NCI-H1048 (cell line): ENCODE measurements around the gene IGSF22.
"Not testable (repeated sequence)": the region's sequence is repeated elsewhere in the genome, so short reads cannot be mapped to it uniquely, and the experiment has no call there.

Experiments
- DNase-seq: peaks from one replicate; lab custom pipeline; 2025; lab: John Stamatoyannopoulos, UW

IGSF22 gene

GRCh38 chr11:18691467-18692140, 34.4 kb downstream of the IGSF22 start:
- DNase-seq, result not testable (repeated sequence)

GRCh38 chr11:18684267-18684666, 41.7 kb downstream of the IGSF22 start:
- DNase-seq, result no peak

- DNase-seq, result no peak
These were observed 43.5 kb downstream of the IGSF22 start for GRCh38 chr11:18682466-18682865.

GRCh38 chr11:18681949-18682348, 44.0 kb downstream of the IGSF22 start:
- DNase-seq, result not testable (repeated sequence)

GRCh38 chr11:18677560-18677959, 48.4 kb downstream of the IGSF22 start:
- no peak for DNase-seq

GRCh38 chr11:18676803-18677202, 49.2 kb downstream of the IGSF22 start:
- no peak for DNase-seq

- DNase-seq, result not testable (repeated sequence)
These were observed 53.8 kb downstream of the IGSF22 start for GRCh38 chr11:18672209-18672608.

GRCh38 chr11:18671246-18671645, 54.7 kb downstream of the IGSF22 start:
- no peak for DNase-seq

- no peak for DNase-seq
These were observed 56.3 kb downstream of the IGSF22 start for GRCh38 chr11:18669711-18670110.

GRCh38 chr11:18669219-18669596, 56.8 kb downstream of the IGSF22 start:
- DNase-seq, result no peak

- DNase-seq, result no peak
These were observed 57.9 kb downstream of the IGSF22 start for GRCh38 chr11:18668131-18668530.

- DNase-seq, result not testable (repeated sequence)
These were observed 60.6 kb downstream of the IGSF22 start for GRCh38 chr11:18665353-18665872.

- no peak for DNase-seq
These were observed 68.3 kb downstream of the IGSF22 start for GRCh38 chr11:18657673-18658072.
